Stimulated activated CD4-positive, alpha-beta T cell treated with anti-CD3 and anti-CD28 coated beads, TNF-alpha, amount 100 ng/mL, for 1 hour (primary cell): ENCODE measurements around the gene PRAC2.
"Not testable (repeated sequence)": the region's sequence is repeated elsewhere in the genome, so short reads cannot be mapped to it uniquely, and the experiment has no call there.

Source experiments
- DNase-seq, 3 donors: peaks; one replicate each; pipeline ENCODE4 v3.0.0-alpha.2; 2020; ENCODE audit warnings: low read depth in 3 of 3, low spot score in 1 of 3

Gene PRAC2

GRCh38 chr17:48722915-48723422, at the start of gene PRAC2:
TSS of gene PRAC2 (plus strand) at chr17:48723185. CDS start at chr17:48724411, 1,226 bp downstream.
- no peak for DNase-seq

- DNase-seq = no peak
These were observed 45.9 kb upstream of the PRAC2 start for GRCh38 chr17:48676963-48677558.

GRCh38 chr17:48678141-48678971, 44.6 kb upstream of the PRAC2 start:
- DNase-seq = peak; percentile 10 to 68 (median 46)

- no peak for DNase-seq
These were observed 43.4 kb upstream of the PRAC2 start for GRCh38 chr17:48679385-48680096.

GRCh38 chr17:48681609-48682008, 41.4 kb upstream of the PRAC2 start:
- no peak for DNase-seq

- no peak for DNase-seq
These were observed 32.3 kb upstream of the PRAC2 start for GRCh38 chr17:48690655-48691054.

GRCh38 chr17:48692049-48692448, 30.9 kb upstream of the PRAC2 start:
- no peak for DNase-seq

- DNase-seq = no peak
These were observed 29.8 kb upstream of the PRAC2 start for GRCh38 chr17:48693178-48693577.

- no peak for DNase-seq
These were observed 21.0 kb upstream of the PRAC2 start for GRCh38 chr17:48701864-48702532.

GRCh38 chr17:48704361-48705248, 18.4 kb upstream of the PRAC2 start:
- DNase-seq = no peak

GRCh38 chr17:48711128-48711527, 11.9 kb upstream of the PRAC2 start:
- no peak for DNase-seq

- DNase-seq = no peak
These were observed 7.2 kb upstream of the PRAC2 start for GRCh38 chr17:48715496-48716399.

GRCh38 chr17:48716549-48716948, 6.4 kb upstream of the PRAC2 start:
- not testable (repeated sequence) for DNase-seq

- DNase-seq = no peak
These were observed 5.4 kb upstream of the PRAC2 start for GRCh38 chr17:48717367-48718226.

- no peak for DNase-seq
These were observed 4.7 kb upstream of the PRAC2 start for GRCh38 chr17:48718227-48718760.

- no peak for DNase-seq
These were observed 4.0 kb upstream of the PRAC2 start for GRCh38 chr17:48718761-48719641.

GRCh38 chr17:48719642-48720265, 3.2 kb upstream of the PRAC2 start:
- DNase-seq = no peak
